ENCODE results near the gene MYBPC3. TPM values are rescaled to one million over a fixed set of nuclear protein-coding genes. Genes with fewer than 3 reads are reported as not detected.

The MYBPC3 gene
- total RNA-seq, 1 donor from 2014 or later: not detected

- H3K4me3 Mint-ChIP-seq (ENCODE audit: unreplicated experiment): no peak within 1 kb of the TSS
These were observed 25.7 kb upstream of the MYBPC3 start, which contains the start of gene SPI1 for GRCh38 chr11:47378010-47378835. TSS of gene SPI1 (minus strand) at chr11:47378547. CDS start at chr11:47378353, 194 bp downstream.

GRCh38 chr11:47377571-47378009 lies 25.1 kb upstream of the MYBPC3 start:
- TF ChIP-seq CTCF (IDR thresholded peaks at IDR 0.05; ENCODE audit: partially characterized antibody, unreplicated experiment): no peak
- H3K4me1 Mint-ChIP-seq (ENCODE audit: low read depth, unreplicated experiment): no peaks in the 10 kb centered on the region
- H3K27ac Mint-ChIP-seq (ENCODE audit: unreplicated experiment): no peak overlapping the region
- peaks cover 2% of the 10 kb centered on the region for H3K9me3 Mint-ChIP-seq (ENCODE audit: unreplicated experiment)
- no peak for DNase-seq
- peaks cover 2% of the 10 kb centered on the region for H3K27me3 Mint-ChIP-seq (ENCODE audit: unreplicated experiment)
- no peak overlapping the region for H3K4me3 Mint-ChIP-seq (ENCODE audit: unreplicated experiment)
- H3K36me3 Mint-ChIP-seq (ENCODE audit: unreplicated experiment): no peaks in the 10 kb centered on the region

More at GRCh38 chr11:47378010-47378835, 25.7 kb upstream of the MYBPC3 start, which contains the start of gene SPI1:
- H3K27me3 Mint-ChIP-seq (ENCODE audit: unreplicated experiment): no peaks in the 10 kb centered on the region
- H3K36me3 Mint-ChIP-seq (ENCODE audit: unreplicated experiment): no peaks in the 10 kb centered on the region
- DNase-seq: no peak
- TF ChIP-seq CTCF (IDR thresholded peaks at IDR 0.05; ENCODE audit: partially characterized antibody, unreplicated experiment): no peak
- H3K4me1 Mint-ChIP-seq (ENCODE audit: low read depth, unreplicated experiment): no peaks in the 10 kb centered on the region
- peaks cover 2% of the 10 kb centered on the region for H3K9me3 Mint-ChIP-seq (ENCODE audit: unreplicated experiment)
- no peak within 1 kb of the TSS for H3K27ac Mint-ChIP-seq (ENCODE audit: unreplicated experiment)

GRCh38 chr11:47376525-47377371 lies 24.2 kb upstream of the MYBPC3 start:
- Mint-ChIP-seq H3K4me3 (ENCODE audit: unreplicated experiment) (no peak overlapping the region), H3K9me3 (ENCODE audit: unreplicated experiment) (no peaks in the 10 kb centered on the region), H3K36me3 (ENCODE audit: unreplicated experiment) (no peaks in the 10 kb centered on the region), H3K27me3 (ENCODE audit: unreplicated experiment) (peaks cover 3% of the 10 kb centered on the region), H3K27ac (ENCODE audit: unreplicated experiment) (no peak overlapping the region), H3K4me1 (ENCODE audit: low read depth, unreplicated experiment) (no peaks in the 10 kb centered on the region)
- no peak for DNase-seq
- no peak for TF ChIP-seq CTCF (IDR thresholded peaks at IDR 0.05; ENCODE audit: partially characterized antibody, unreplicated experiment)

- H3K27me3 Mint-ChIP-seq (ENCODE audit: unreplicated experiment): peaks cover 4% of the 10 kb centered on the region
- no peaks in the 10 kb centered on the region for H3K36me3 Mint-ChIP-seq (ENCODE audit: unreplicated experiment)
- H3K4me3 Mint-ChIP-seq (ENCODE audit: unreplicated experiment): no peak overlapping the region
- no peaks in the 10 kb centered on the region for H3K9me3 Mint-ChIP-seq (ENCODE audit: unreplicated experiment)
- no peak for TF ChIP-seq CTCF (IDR thresholded peaks at IDR 0.05; ENCODE audit: partially characterized antibody, unreplicated experiment)
- no peak for DNase-seq
- H3K27ac Mint-ChIP-seq (ENCODE audit: unreplicated experiment): no peak overlapping the region
- H3K4me1 Mint-ChIP-seq (ENCODE audit: low read depth, unreplicated experiment): no peaks in the 10 kb centered on the region
These were observed 23.6 kb upstream of the MYBPC3 start for GRCh38 chr11:47376107-47376524.

Data from glutamatergic neuron (in vitro differentiated cells).